Measurements from ENCODE around the gene ST3GAL4. TPM values are rescaled to one million over a fixed set of nuclear protein-coding genes. Genes with fewer than 3 reads are reported as not detected.
A peak's percentile ranks its signal among the peaks of the same experiment; 100 is the strongest.

The ST3GAL4 gene
- total and polyA plus RNA-seq, 4 donors, result 23.6 to 38.3 (median 31.7) TPM

GRCh38 chr11:126319374-126319740 is 36.1 kb upstream of the ST3GAL4 start:
- H3K27ac ChIP-seq (ENCODE audit: low read depth in 1 of 2, low read length in 1 of 2), result peak overlapping the region; percentile 6 to 36
- H3K9ac ChIP-seq (ENCODE audit: insufficient read depth in 1 of 2, low read length in 2 of 2), result peak overlapping the region in 1 of 2 donors; percentile 76
- no peaks in the 10 kb centered on the region for H3K9me3 ChIP-seq (ENCODE audit: control insufficient read depth in 4 of 4, insufficient read depth in 3 of 4, low read length in 3 of 4)
- no peaks in the 10 kb centered on the region for H3K27me3 ChIP-seq (ENCODE audit: control insufficient read depth in 3 of 3, insufficient read depth in 3 of 3, low read length in 2 of 3)
- H3K4me1 ChIP-seq (ENCODE audit: control insufficient read depth in 5 of 5, insufficient read depth in 5 of 5, low read length in 5 of 5), result peaks cover 0 to 29% (median 8%) of the 10 kb centered on the region in 5 donors
- DNase-seq (peak in 1 of 3 donors; percentile 52), ATAC-seq (ENCODE audit: insufficient read depth, low FRiP score) (no peak)
- TF ChIP-seq CTCF (IDR thresholded peaks at IDR 0.05; ENCODE audit: control extremely low read depth, extremely low read depth), result no peak
- WGBS, 2 donors, result 69 to 79% methylated on average over 5 of the region's 5 CpGs
- H3K4me3 ChIP-seq, result no peak overlapping the region
- no peaks in the 10 kb centered on the region for H3K36me3 ChIP-seq (ENCODE audit: control insufficient read depth in 4 of 4, insufficient read depth in 4 of 4, low read length in 4 of 4)

GRCh38 chr11:126322996-126323395 is 32.5 kb upstream of the ST3GAL4 start:
- TF ChIP-seq CTCF (IDR thresholded peaks at IDR 0.05; ENCODE audit: control extremely low read depth, extremely low read depth), result no peak
- Histone ChIP-seq H3K4me3 (no peak overlapping the region), H3K27ac (ENCODE audit: low read depth in 1 of 2, low read length in 1 of 2) (no peak overlapping the region), H3K27me3 (ENCODE audit: control insufficient read depth in 3 of 3, insufficient read depth in 3 of 3, low read length in 2 of 3) (no peaks in the 10 kb centered on the region), H3K36me3 (ENCODE audit: control insufficient read depth in 4 of 4, insufficient read depth in 4 of 4, low read length in 4 of 4) (no peaks in the 10 kb centered on the region), H3K4me1 (ENCODE audit: control insufficient read depth in 5 of 5, insufficient read depth in 5 of 5, low read length in 5 of 5) (peaks cover 0 to 22% (median under 1%) of the 10 kb centered on the region in 5 donors), H3K9me3 (ENCODE audit: control insufficient read depth in 4 of 4, insufficient read depth in 3 of 4, low read length in 3 of 4) (no peaks in the 10 kb centered on the region), H3K9ac (ENCODE audit: insufficient read depth in 1 of 2, low read length in 2 of 2) (no peak overlapping the region)
- DNase-seq (no peak), ATAC-seq (ENCODE audit: insufficient read depth, low FRiP score) (no peak)
- 94 to 95% methylated on average over 3 of the region's 3 CpGs for WGBS, 2 donors

- no peak overlapping the region for H3K4me3 ChIP-seq
- no peak overlapping the region for H3K27ac ChIP-seq (ENCODE audit: low read depth in 1 of 2, low read length in 1 of 2)
- no peak for DNase-seq
- H3K9ac ChIP-seq (ENCODE audit: insufficient read depth in 1 of 2, low read length in 2 of 2), result no peak overlapping the region
- H3K9me3 ChIP-seq (ENCODE audit: control insufficient read depth in 4 of 4, insufficient read depth in 3 of 4, low read length in 3 of 4), result no peaks in the 10 kb centered on the region
- WGBS, 2 donors, result 86 to 90% methylated on average over 17 of the region's 17 CpGs
- peaks cover 0 to 2% (median 0%) of the 10 kb centered on the region in 5 donors for H3K4me1 ChIP-seq (ENCODE audit: control insufficient read depth in 5 of 5, insufficient read depth in 5 of 5, low read length in 5 of 5)
- TF ChIP-seq CTCF (IDR thresholded peaks at IDR 0.05; ENCODE audit: control extremely low read depth, extremely low read depth), result no peak
- H3K27me3 ChIP-seq (ENCODE audit: control insufficient read depth in 3 of 3, insufficient read depth in 3 of 3, low read length in 2 of 3), result no peaks in the 10 kb centered on the region
- peaks cover 0 to 8% (median 5%) of the 10 kb centered on the region in 4 donors for H3K36me3 ChIP-seq (ENCODE audit: control insufficient read depth in 4 of 4, insufficient read depth in 4 of 4, low read length in 4 of 4)
- no peak for ATAC-seq (ENCODE audit: insufficient read depth, low FRiP score)
Observed at GRCh38 chr11:126327281-126328000, 28.0 kb upstream of the ST3GAL4 start.

Measured in lung (tissue), 12 donors.